Stimulated activated CD4-positive, alpha-beta T cell treated with anti-CD3 and anti-CD28 coated beads, Interleukin-1b, Interleukin-23, amount 100 ng/mL, for 1 hour (primary cell): ENCODE results near the gene PARD6B.
"Not testable (repeated sequence)": the region's sequence is repeated elsewhere in the genome, so short reads cannot be mapped to it uniquely, and the experiment has no call there.

ENCODE experiments used
- DNase-seq, 2 donors: peaks; one replicate each; pipeline ENCODE4 v3.0.0-alpha.2; 2020; ENCODE audit warnings: low read depth in 2 of 2

PARD6B gene

DNA sequence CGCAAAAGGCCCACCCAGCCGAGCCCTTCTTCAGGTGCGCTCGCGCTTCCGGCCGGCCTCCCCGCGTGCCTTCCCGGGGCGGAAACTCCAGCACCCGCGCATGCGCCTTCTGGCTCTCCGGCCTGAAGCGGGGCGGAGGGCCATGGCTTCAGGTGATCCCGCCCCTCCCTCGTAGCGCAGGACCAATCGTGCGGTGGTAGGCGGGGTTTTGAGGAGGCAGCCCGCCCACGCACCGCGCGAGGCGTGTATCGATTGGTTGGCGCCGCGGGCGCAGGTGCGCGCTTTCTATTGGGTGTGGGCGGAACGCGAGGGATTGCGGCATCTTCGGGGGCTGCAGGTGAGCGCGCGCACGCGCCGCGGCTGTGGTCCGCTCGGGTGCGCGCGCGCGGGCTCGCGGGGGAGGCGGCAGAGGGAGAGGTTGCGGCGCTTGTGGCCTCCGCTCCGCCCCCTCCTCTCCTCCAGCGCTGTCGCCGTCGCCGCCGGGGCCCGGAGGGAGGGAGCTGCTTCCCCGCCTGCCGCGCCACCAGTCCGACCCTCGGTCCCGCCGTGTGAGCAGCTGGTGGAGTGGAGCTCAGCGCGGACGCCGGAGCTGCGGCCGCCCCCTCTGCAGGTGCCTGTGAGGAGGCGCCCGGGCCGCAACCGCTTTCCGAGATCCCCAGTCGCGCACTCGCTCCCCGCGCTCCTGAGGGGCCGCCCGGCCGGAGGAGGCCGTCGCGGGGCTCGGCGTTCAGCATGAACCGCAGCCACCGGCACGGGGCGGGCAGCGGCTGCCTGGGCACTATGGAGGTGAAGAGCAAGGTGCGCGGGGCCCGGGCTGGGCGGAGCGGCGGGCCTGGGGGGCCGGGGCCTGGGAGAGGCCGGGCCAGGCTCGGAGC, at the start of gene PARD6B:
Gene PARD6B, plus strand, starts transcription at position 526 of the 875 bp plus-strand sequence. Its CDS starts 207 bp downstream, at position 733.
- peak; percentile 98 to 99 for DNase-seq

DNA sequence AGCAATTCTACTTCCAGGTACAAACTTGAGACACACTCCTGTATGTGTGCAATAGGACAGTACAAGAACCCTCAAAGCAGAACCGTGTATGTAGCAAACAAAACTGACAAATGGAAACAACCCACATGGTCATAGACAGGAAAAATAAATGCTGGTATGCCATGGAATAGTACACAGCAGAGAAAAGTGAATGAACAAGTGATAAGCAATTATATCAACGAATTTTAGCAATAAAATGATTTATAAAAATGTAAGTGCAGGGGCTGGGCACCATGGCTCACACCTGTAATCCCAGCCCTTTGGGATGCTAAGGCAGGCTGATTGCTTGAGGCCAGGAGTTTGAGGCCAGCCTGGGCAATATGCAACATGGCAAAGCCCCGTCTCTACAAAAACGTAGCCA, 49.3 kb upstream of the PARD6B start:
- no peak for DNase-seq

DNA sequence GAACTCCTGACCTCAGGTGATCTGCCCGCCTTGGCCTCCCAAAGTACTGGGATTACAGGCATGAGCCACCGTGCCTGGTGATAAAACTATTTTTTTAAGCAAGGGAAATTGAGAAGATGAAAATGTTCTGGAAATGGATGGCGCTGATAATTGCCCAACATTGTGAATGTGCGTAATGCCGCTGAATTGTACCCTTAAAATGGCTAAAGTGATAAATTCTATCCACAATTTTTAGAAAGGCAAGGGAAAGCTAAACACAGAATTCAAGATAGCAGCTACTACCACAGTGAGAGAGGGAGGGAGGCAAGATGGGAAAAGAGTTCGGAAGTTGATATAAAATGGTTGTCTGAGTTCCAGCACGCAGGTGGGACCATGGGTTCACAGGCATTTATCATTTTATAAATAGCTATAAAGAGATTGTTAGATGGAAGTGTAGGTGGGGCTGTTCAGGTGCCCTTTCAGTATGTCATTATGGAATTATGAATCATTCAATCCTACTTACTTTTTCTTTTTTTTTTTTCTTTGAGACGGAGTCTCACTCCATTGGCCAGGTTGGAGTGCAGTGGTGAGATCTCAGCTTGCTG, 48.3 kb upstream of the PARD6B start:
- DNase-seq: no peak

- no peak for DNase-seq
Observed at GRCh38 chr20:50683570-50683969, 47.8 kb upstream of the PARD6B start.

DNA sequence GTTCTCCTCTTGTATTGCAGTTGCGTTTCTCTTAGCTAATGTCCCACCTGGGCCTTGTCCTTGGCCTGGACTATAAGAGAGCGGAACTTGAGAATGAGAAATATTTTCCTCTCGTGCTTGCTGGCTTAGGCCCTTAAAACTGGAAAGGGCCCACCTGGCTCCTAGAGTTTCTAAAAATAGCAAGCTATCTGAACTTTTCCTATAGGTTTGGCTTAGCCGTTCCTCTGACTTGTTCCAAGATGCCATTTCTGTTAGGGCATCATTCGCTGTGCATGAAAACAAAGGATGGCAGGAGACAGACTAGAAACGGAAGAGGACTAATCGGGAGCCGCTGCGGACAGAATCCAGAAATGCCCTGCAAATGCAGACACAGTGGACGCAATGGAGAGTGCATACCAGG, 44.6 kb upstream of the PARD6B start:
- DNase-seq: no peak

DNA sequence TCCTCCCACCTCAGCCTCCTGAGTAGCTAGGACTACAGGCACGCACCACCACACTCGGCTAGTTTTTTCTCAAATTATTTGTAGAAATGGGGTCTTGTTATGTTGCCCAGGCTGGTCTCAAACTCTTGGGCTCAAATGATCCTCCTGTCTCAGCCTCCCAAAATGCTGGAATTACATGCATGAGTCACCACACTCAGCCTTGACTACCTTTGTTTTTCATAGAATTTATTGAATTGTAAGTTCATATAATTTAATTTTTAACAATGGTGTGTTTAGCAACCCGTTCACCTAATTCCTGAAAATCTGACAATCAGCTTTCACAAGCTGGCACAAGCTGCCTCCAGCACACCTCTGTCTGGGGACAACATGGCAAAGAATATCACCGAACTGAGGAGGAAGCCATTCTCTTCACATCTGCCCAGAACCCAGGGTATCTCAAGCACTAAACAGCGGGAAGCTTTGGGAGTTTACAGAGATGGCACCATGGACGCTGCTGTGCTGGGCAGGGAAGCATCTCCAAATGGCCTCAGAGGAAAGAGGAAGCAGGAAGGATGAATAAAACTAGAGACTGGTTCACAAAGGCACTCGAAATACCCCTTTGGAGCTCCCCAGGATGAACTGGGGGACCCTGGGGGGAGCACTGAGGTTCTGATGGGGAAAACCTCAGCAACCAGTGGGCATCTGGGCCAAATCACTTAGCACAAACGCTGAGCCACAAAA, 43.0 kb upstream of the PARD6B start:
- DNase-seq: no peak

- no peak for DNase-seq
Observed at GRCh38 chr20:50689864-50690649, 41.3 kb upstream of the PARD6B start.

- no peak for DNase-seq
Observed at GRCh38 chr20:50690650-50691572, 40.5 kb upstream of the PARD6B start, which contains the start of gene RIPOR3. TSS of gene RIPOR3 (minus strand) at chr20:50691542. CDS start at chr20:50691128, 414 bp downstream.

GRCh38 chr20:50691573-50692551, 39.5 kb upstream of the PARD6B start:
- no peak for DNase-seq

GRCh38 chr20:50692552-50692933, 38.8 kb upstream of the PARD6B start:
- no peak for DNase-seq

DNA sequence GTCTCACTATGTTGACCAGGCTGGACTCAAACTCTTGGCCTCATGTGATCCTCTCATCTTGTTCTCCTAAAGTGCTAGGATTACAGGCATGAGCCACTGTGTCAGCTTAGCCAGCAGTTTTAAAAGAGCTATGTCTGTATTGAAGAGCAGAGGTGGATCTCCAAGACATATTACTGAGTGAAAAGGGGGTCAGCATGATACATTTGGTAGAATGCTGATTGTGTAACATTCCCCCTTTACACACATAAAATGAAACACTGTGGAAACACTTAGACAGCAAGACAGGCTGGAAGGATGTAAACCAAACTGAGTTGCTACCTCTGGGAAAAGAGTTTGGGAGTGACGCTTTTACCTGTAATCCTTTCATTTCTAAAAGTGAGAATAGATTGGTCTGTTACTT, 38.4 kb upstream of the PARD6B start:
- no peak for DNase-seq

DNA sequence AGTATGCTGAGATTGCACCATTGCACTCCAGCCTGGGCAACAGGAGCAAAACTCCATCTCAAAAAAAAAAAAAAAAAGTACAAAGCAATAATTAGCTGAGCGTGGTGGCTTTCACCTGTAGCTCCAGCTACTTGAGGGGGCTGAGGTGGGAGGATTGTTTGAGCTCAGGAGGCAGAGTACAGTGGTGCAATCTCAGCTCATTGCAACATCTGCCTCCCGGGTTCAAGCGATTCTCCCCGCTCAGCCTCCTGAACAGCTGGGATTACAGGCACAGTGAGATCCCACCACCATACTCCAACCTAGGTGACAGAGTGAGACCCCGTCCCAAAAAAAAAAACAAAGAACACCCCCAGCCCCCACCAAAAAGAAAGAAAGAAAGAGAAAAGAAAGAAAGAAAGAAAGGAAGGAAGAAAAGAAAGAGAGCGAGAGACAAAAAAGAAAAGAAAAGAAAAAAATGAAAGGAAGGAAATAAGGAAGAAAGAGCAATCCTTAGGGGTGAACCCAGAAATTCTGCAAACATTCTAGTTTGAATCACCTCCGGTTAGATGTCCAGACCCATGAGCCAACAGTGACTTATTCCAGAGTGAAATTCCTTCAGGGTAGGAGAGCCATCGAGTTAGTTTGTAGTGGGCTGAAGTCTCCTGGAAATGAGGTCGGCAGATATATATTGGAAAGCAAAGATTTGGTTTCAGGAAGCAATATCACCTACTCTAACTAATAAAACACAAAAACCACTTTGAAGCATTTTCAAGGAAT, 36.8 kb upstream of the PARD6B start:
- no peak for DNase-seq

GRCh38 chr20:50695135-50695872, 36.1 kb upstream of the PARD6B start:
- no peak for DNase-seq

DNA sequence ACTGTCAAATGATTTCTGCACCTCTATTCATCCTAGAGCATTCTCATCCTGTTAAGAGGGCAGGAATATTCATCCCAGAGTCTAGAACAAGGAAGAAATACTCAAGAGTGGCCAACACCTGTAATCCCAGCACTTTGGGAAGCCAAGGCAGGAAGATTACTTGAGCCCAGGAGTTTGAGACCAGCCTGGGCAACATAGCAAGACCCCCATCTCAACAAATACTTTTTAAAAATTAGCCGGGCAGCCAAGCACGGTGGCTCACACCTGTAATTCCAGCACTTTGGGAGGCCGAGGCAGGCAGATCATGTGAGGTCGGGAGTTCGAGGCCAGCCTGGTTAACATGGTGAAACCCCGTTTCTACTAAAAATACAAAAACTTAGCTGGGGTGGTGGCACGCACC, 33.1 kb upstream of the PARD6B start:
- not testable (repeated sequence) for DNase-seq

GRCh38 chr20:50699688-50700087, 31.7 kb upstream of the PARD6B start:
- DNase-seq: no peak

DNA sequence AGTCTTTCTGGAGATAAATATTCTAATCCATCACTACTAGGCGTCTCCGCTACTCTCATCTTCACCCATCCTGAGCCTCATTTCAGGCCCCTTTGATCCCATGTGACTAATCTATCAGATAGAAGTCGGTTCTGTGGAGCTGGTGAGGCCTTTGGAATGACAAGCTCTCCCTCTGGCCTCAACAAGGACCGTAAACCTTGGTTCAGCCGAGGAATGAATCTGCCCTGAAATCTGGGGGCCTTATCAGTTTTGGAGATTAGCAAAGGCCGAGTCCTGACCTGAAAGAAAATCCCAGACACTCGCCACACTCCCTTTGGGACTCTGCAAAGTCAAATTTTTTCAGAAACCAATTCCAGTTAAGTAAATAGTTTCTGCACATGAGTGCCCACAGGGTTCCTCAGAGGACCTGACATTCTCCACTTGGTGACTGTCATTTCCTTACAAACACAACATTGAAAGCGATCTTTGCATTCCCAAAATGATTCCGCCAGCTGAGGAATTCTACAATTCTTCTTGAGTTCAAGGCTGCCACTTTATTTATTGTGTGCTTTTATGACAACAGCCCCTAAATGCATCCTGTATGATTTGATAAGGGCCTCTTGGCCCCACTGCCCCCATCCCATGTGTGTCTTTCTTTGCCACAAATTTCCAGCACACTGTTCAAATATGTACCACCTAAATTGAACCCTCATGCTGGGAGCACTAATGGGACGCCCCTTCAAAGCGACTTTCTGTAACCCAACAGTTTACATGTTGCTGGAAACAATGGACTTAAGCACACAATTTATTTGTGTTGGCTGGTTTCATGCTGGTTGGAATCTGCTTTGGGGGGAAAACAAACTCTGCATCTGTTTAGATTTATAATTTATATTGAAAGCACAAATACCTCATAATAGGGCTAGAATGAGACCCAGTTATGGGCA, 30.1 kb upstream of the PARD6B start:
- DNase-seq: no peak
